H7 (cell line): ENCODE measurements around the gene IGSF3. TPM values are rescaled to one million over a fixed set of nuclear protein-coding genes. Genes with fewer than 3 reads are reported as not detected.
"Not testable (repeated sequence)": the region's sequence is repeated elsewhere in the genome, so short reads cannot be mapped to it uniquely, and the experiment has no call there.

Experiments
- DNase-seq: peaks from one replicate; pipeline ENCODE4 v3.0.0; 2012
- H3K27me3 ChIP-seq: 2 replicates; pipeline ENCODE4 v1.6.0; 2011; ENCODE audit warnings: mild to moderate bottlenecking, low read length; ENCODE audit not compliant: control insufficient read depth, insufficient read depth
- H3K36me3 ChIP-seq: replicated peaks from 2 replicates; pipeline ENCODE4 v1.5.1; 2011; ENCODE audit warnings: low read length; ENCODE audit not compliant: control insufficient read depth, insufficient read depth
- H3K4me3 ChIP-seq: 2 replicates; pipeline ENCODE4 v1.5.1; 2011; ENCODE audit warnings: low read depth, mild to moderate bottlenecking, control low read depth, low read length, moderate library complexity; ENCODE audit not compliant: insufficient read depth
- total RNA-seq: library from RNA; depleted of rRNA; stranded (reverse); fragments of >200 nt; shearing (Covaris generic); gene quantifications from 2 replicates; pipeline ENCODE4 v1.2.3, GENCODE V29; 2014

Gene IGSF3
- total RNA-seq, 1 experiment from 2014 or later = 58.7 TPM

DNA sequence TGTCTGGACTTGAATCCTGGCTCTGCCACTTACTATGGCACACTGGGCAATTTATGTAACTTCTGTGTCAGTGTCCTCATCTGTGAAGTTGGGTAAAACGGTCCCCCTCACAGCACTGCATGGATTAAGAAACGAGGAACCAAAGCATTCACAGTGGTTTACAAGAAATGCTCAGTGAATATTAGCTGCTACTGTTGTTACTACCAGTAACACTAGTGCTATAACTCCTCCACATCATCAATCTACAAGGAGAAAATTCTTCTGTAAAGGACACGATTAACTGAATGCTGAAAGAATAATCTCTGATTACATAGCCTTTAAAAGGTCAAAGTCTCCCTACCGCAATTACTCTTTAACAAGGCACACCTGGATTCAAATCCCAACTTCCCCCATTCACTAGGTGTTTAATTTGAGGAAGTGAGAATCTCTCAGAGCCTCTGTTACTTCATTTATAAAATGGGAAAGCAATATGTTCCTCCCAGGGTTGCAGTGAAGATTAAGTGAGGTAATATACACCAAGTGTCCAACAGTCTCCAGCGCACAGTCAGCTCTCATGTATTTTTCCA, 70.7 kb downstream of the IGSF3 start:
- not testable (repeated sequence) for H3K36me3 ChIP-seq, H3K27me3 ChIP-seq, H3K4me3 ChIP-seq, DNase-seq

DNA sequence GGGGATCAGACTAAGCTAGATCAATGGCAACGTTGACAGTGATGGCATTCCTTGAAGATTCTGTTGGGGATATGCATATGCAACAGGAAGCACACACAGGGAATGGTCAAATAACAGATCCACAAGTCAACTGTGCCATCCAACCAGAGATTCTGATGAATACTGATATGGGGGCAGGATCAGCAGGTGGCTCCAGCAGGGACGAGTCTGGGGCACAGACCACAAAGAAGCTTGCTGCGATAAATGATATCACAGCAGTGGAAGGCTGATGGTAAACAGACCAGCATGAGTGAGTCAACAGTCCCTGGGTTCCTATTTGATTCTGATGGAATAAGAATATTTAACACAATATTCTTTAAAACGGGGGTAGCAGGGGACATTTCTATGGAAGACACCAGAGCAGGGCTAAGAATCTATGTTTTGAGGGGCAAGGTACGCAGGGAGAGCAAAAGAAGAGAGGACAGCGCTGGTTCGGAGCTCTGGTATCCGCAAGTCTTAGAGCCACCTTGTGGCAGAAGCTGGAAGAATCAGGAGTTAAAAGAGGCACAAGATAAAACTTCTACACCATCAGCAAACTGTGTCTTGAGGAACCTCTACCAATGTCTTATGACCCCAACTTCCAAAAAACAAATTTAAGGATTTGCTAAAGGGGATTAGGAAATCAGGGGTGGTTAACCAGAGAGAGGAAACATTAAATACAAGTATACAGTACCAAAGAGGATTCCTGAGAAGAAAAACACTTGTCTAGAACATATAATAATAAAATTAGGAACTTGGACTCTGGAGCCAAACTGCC, 71.4 kb downstream of the IGSF3 start:
- DNase-seq = peak; percentile 48
- not testable (repeated sequence) for H3K4me3 ChIP-seq, H3K27me3 ChIP-seq, H3K36me3 ChIP-seq

DNA sequence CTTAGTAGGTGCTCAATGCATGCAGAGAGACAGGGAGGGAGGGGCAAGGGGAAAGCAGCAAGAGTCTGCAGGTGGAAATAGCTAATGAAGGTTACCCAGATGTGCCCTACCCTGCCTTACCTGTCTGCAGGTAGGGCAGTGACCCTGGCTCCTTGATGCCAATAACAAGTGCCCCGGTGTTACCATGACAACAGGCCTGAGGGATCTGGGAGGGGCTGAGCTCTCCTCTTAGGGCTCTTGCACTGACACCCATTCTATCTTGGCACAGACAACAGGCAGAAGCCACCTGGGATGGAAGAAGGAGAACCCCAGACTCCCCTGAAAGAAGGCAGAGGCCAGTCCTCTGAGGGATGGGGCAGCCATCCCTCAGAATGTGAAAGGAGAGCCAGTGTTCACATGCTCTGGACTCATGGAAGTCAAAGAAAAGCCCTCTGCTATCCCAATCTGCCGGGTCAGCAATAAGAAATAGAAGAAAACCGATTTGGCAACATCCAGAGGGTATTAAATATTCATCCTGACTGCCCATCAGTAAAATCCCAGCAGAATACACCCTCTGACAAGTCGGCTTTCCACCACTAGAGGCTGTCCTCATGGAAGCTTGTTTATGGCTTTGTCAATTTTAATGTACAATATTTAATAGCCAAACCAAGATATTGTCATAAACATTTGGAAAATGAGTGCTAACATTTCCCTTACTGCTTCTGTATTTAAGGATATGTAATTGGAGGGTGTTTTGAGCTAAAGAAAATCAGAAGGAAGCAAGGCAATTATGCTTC, 72.3 kb downstream of the IGSF3 start:
- not testable (repeated sequence) for H3K4me3 ChIP-seq, DNase-seq, H3K36me3 ChIP-seq, H3K27me3 ChIP-seq

DNA sequence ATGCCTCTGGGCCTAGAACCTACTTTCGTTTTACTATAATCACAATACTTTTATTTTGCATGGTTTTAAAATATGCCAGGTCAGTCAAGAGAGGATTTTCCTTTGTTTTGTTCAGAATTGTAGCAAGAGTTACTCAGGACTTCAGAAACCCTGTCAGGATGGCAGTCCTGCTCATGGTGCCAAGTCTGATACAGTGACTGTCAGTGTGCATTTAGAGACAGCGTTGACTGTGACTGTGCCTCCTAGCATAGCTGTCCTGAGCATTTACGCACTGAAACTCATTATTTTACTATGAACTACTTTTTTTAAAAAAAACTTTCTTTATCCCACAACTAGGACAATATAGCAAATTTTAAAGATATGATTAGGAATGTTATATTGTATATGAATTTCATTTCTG, 73.6 kb downstream of the IGSF3 start:
- not testable (repeated sequence) for H3K36me3 ChIP-seq, H3K27me3 ChIP-seq, H3K4me3 ChIP-seq, DNase-seq

DNA sequence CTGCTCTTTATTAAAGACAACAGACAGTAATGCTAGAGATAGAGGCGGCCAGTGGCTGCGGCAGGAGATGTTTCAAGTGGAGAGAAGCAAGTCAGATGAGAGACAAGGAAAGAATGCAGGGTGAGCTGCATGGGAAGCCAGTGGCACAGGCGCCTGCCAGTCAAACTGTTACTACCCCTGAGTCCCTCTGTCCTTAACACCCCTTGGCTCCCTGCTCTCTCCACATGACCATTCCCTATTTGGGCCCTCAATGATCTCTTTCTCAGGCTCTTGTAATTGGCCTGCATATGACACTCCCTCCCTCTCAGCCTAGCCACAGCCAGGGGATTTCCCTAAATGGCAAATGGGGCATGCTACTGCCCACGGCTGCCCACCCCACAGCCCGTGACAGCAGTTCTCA, 74.1 kb downstream of the IGSF3 start:
- DNase-seq, H3K27me3 ChIP-seq, H3K36me3 ChIP-seq, H3K4me3 ChIP-seq: not testable (repeated sequence)

DNA sequence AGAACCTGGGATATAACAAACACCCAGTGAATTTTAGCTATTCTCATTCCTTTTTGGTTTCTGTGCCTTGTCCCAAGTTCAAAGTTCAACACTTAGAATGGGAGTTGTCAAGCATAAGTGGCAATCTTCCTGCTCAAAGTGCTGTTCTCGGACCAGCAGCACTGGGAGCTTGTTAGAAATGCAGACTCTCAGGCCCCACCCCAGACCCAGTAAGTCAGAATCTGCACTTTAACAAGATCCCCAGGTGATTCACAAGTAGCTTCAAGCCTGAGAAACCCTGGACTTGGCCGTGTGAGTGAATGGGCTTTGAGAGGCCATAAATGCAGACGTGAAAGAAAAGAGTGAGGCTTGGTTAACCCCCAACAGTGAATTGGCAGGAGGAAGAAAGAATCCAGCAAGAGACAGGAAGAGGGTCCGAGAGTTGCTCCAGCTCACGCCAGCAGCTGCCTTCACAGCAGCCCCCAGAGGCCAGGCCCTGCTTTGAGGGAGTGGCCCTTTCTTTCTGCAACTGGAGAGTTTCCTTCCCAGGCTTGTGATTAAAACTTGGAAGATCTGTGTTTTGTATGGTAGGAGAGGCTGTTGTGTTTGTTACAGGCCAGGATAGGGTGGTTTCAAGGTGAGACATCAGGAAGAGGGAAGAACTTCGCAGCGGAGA, 75.5 kb downstream of the IGSF3 start:
- H3K27me3 ChIP-seq, H3K36me3 ChIP-seq, DNase-seq, H3K4me3 ChIP-seq: not testable (repeated sequence)

DNA sequence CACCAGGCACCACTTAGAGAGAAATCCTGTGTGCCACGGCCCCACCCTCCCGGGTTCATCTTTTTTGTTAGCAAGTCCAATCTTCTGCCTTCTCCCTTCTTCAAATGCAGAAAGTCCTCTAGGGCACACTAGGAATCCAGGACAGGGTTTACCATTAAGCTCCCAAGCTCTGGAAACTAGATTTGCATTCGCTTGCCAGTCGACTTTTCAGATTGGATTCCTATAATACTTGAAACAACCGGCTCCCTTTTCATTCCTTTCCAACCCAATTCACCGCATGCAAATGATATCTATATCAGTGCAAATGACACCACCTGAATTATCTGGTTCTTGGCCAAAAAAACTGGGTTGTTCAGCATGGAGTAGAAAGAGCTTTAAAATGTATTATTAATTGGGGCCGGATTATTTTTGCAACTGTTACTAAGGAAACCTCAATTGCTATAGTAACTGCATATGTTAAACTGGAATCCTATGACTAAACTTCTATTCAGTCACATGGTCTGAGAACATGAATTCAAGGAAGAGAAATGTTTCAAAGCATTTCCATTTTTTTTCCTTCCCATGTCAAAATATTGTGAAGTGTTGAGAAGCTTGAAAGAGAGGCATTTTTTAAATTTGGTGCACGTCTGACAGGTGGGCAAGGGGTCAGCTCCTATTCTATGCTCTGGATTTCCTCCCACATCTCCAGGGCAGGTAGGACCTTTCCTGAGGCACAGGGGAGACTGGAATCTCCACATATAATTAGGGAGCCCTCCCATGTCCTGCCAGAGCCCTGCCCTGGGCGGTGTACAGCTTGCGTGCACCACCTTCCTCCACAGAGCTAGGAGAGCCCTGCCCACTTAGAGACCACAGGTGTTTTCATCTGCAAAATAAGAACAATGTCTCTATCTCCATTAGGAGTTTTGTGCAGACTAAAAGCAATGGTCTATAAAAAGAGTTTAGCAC, 76.3 kb downstream of the IGSF3 start:
- H3K27me3 ChIP-seq, H3K4me3 ChIP-seq, DNase-seq, H3K36me3 ChIP-seq: not testable (repeated sequence)

DNA sequence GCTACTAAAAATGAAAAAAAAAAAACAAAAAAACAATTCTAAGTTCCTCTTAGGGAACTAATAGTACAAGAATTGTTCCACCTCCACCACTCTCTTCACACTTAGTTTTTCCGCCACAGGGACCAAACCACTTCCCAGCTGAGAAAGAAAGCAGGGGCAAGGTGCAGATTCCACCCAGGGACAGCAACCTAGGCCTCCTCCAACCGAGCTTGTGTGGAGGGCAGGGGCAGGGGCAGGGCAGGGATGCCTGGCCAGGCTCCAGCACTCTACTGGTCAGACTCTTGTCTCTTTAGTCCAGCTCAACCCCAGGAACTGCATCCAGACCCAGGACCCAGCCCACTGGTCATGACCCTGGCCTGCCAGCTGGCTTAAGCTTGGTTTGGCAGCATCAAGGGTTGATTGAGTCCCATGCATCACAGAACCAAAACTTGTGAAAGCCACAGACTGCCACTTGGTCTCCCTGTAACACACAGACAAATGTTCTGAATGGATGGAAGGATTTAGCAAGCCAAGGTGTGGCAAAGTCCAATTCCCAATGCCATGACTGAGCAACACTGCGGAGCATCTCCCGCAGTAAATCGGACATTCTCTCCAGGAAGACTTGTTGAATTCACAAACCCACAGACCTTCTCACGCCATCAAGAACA, 77.1 kb downstream of the IGSF3 start:
- not testable (repeated sequence) for DNase-seq, H3K36me3 ChIP-seq, H3K4me3 ChIP-seq, H3K27me3 ChIP-seq

DNA sequence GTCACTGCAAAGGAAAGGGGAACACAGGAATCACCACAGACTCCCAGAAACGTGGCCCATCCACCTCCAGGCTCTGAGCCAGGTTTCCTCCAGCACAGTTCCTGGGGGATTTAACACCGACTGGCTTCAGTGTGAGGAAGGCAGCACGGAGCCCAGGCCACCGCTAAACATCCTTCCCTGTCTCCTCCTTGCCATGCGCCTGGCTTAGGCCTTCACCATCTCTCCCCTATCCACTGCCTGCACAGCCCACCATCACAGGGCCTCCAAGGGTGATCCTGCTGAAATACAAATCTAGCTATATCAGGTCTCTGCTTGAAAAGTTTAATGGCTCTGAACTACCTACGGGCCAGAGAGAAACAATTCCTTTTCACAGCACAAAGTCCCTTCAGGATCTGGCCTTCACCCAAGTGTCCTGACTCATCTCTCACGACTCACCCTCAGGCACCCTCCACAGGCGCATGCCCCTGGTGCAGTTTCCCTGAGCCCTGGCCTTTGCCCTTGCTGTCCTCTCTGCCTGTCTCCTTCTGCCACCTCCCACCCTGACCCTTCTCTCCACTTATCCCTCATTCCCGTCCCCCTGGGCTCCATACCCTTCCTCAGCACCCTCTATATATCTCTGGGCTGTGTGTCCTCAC, 78.3 kb downstream of the IGSF3 start:
- not testable (repeated sequence) for H3K4me3 ChIP-seq, H3K27me3 ChIP-seq, H3K36me3 ChIP-seq, DNase-seq

DNA sequence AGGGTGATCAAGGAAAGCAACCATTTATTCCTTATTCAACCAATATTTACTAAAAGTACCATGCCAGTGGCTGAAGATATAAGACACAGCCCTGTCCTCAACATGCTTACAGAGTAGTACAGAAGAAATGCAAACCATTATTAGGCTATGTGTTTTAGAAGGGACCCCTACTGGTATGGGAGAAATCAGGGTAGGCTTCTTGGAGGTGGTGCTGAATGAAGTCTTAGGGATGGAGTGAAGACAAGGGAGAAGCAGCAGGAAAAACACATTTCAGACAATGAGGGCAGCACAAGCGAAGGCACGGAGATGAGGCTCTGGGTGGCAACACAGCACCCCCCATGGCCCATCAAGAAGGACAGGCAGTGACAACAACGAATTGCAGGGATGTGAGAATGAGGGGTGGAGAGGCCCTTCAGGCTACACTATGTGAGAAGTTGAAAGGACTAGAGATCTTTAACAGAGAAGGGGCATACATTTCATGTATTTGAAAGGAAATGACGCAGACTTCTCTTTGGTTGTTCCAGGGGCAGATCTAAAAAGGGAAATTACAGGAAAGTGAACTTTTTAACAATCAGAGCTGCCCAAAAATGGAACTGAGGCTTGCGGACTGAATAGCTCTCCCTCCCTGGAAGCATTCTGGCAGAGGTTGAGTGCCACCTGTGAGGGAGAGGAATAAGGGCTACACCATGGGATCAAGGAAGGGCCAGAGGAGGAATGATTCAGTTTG, 79.9 kb downstream of the IGSF3 start:
- H3K36me3 ChIP-seq = no peaks in the 10 kb centered on the region
- no peaks in the 10 kb centered on the region for H3K27me3 ChIP-seq
- DNase-seq = no peak
- H3K4me3 ChIP-seq = no peak overlapping the region

DNA sequence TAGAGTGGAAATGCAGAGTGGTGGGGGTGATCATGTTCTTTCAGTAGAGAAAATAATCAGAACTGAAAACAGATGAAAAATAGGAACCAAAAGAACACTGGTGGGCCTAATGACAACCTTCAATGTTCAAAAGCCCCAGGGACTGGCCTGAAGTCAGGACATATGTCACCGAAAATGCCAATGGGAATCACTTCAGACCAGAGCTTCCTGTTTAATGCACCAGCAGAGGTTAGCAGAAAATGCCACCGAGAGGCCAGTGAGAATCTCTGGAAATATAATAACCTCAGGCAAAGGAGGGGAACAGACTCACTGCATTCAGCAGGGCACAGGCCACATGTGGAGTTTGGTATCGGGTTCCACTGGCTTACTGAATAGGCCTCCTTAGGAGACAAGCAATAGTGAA, 80.8 kb downstream of the IGSF3 start:
- peak; percentile 63 for DNase-seq
- H3K36me3 ChIP-seq = no peaks in the 10 kb centered on the region
- H3K4me3 ChIP-seq = no peak overlapping the region
- no peaks in the 10 kb centered on the region for H3K27me3 ChIP-seq

DNA sequence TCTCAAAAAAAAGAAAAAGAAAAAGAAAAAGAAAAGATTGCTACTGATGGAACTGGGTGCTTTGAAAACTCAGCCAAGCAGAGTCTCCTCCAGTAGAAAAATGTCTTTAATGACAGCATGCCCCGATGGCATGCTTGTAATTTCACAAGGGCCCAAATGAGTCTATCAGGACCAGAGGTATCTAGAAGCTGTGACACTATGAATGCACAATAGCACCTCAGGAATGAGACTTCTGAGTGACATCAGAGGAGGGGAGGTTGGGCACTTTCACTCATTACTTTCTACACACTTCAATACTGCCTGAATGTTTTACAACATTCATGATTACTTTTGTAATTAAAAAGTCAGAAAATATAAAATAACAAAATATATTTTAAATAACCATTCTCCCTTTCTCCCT, 81.6 kb downstream of the IGSF3 start:
- H3K36me3 ChIP-seq = no peaks in the 10 kb centered on the region
- no peaks in the 10 kb centered on the region for H3K27me3 ChIP-seq
- DNase-seq = no peak
- H3K4me3 ChIP-seq = no peak overlapping the region
